A549 treated with AZD9567 at 1 μM for 4 hours (cell line): Measurements from ENCODE around the gene FAM90A26. TPM values are rescaled to one million over a fixed set of nuclear protein-coding genes. Genes with fewer than 3 reads are reported as not detected.

Experiments used
- total RNA-seq: library from RNA; stranded (reverse); fragments of 200-300 nt; extraction: Qiagen RNA extraction; gene quantifications from 5 replicates; pipeline ENCODE4 v1.2.3, GENCODE V29; 2022; ENCODE audit not compliant: insufficient read depth

Gene FAM90A26, protein sequence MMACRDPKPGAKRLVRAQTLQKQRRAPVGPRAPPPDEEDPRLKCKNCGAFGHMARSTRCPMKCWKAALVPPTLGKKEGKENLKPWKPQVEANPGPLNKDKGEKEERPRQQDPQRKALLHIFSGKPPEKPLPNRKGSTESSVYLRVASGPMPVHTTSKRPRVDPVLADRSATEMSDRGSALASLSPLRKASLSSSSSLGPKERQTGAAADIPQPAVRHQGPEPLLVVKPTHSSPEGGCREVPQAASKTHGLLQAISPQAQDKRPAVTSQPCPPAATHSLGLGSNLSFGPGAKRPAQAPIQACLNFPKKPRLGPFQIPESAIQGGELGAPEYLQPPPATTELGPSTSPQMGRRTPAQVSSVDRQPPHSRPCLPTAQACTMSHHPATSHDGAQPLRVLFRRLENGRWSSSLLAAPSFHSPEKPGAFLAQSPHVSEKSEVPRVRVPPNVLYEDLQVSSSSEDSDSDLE
- total RNA-seq, result 0.02 TPM in 1 of 5 replicates, not detected in the others

DNA sequence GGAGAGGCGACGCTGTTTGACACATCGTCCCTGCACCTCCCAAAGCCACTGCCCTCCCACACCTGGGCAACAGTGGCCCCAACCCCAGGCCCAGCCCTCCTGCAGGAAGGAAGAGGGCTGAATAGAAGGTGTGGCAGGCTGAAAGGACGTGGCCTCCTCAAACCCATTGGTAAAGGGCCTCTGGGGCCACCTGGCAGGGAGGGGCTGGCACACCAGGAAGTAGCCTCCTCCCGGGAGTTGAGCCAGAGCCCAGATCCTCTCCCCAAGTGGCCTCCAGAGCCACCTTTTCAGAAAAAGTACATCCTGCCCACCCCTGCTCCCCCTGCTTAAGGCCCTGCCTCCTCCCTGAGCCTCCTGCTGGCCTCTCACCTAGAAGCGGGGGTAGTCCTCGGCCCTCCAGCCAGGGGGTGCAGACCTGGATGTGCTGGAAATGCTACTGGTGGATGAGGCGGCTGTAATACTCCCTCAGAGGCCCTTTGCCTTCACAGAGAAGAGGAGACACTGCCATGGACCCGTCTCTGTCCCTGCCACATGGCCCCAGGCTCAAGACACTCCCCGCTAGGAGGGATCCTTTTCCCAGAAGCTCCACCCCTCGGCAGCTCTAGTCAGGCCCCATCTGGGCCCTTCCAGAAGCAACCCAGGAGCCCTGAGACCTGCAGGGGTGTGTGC is at the start of gene FAM90A26:
TSS of gene FAM90A26 (plus strand) at position 619 of the 669 bp plus-strand sequence. CDS start 2,764 bp downstream, outside the sequence.

DNA sequence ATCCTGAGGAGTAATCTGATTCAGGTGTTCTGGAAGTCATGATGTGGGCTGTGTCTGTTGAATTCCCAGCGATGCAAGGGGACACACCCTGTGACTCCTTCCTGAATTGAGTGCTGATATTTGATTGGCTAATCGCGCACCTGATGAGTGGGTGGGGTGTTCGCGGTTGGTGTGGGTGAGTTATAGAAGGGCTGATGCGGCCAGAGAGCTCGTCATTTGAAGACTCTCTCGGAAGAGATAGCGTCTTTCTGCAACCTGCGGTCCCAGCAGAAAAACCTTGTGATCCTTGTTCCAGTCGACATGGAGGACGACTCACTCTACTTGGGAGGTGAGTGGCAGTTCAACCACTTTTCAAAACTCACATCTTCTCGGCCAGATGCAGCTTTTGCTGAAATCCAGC is 40.1 kb downstream of the FAM90A26 start, which contains the start of gene USP17L10:
TSS of gene USP17L10 (plus strand) at position 301 of the 400 bp plus-strand sequence. CDS start at position 301, 0 bp downstream.

DNA sequence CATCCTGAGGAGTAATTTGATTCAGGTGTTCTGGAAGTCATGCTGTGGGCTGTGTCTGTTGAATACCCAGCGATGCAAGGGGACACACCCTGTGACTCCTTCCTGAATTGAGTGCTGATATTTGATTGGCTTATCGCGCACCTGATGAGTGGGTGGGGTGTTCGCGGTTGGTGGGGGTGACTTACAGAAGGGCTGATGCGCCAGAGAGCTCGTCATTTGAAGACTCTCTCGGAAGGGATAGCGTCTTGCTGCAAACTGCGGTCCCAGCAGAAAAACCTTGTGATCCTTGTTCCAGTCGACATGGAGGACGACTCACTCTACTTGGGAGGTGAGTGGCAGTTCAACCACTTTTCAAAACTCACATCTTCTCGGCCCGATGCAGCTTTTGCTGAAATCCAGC is 44.9 kb downstream of the FAM90A26 start, which contains the start of gene USP17L11:
TSS of gene USP17L11 (plus strand) at position 301 of the 400 bp plus-strand sequence. CDS start at position 301, 0 bp downstream.

DNA sequence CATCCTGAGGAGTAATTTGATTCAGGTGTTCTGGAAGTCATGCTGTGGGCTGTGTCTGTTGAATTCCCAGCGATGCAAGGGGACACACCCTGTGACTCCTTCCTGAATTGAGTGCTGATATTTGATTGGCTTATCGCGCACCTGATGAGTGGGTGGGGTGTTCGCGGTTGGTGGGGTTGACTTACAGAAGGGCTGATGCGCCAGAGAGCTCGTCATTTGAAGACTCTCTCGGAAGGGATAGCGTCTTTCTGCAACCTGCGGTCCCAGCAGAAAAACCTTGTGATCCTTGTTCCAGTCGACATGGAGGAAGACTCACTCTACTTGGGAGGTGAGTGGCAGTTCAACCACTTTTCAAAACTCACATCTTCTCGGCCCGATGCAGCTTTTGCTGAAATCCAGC is 49.6 kb downstream of the FAM90A26 start, which contains the start of gene USP17L12:
TSS of gene USP17L12 (plus strand) at position 301 of the 400 bp plus-strand sequence. CDS start at position 301, 0 bp downstream.

DNA sequence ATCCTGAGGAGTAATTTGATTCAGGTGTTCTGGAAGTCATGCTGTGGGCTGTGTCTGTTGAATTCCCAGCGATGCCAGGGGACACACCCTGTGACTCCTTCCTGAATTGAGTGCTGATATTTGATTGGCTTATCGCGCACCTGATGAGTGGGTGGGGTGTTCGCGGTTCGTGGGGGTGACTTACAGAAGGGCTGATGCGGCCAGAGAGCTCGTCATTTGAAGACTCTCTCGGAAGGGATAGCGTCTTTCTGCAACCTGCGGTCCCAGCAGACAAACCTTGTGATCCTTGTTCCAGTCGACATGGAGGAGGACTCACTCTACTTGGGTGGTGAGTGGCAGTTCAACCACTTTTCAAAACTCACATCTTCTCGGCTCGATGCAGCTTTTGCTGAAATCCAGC is 54.4 kb downstream of the FAM90A26 start, which contains the start of gene USP17L13:
TSS of gene USP17L13 (plus strand) at position 301 of the 400 bp plus-strand sequence. CDS start at position 301, 0 bp downstream.

Other genes with a start within 250 kb of the FAM90A26 start
- gene USP17L10, start 40.2 kb downstream of the FAM90A26 start, total RNA-seq, result not detected in 5 replicates
- gene USP17L11, start 45.0 kb downstream of the FAM90A26 start, total RNA-seq, result 0.06 TPM in 1 of 5 replicates, not detected in the others
- gene USP17L12, start 49.7 kb downstream of the FAM90A26 start, total RNA-seq, result not detected in 5 replicates
- gene USP17L13, start 54.5 kb downstream of the FAM90A26 start, total RNA-seq, result not detected in 5 replicates
- not detected in 5 replicates for gene USP17L15, start 64.0 kb downstream of the FAM90A26 start, total RNA-seq
- not detected in 5 replicates for gene USP17L17, start 73.5 kb downstream of the FAM90A26 start, total RNA-seq
- gene USP17L18, start 78.2 kb downstream of the FAM90A26 start, total RNA-seq, result not detected in 5 replicates
- not detected in 5 replicates for gene USP17L19, start 83.0 kb downstream of the FAM90A26 start, total RNA-seq
- gene USP17L20, start 87.7 kb downstream of the FAM90A26 start, total RNA-seq, result not detected in 5 replicates
- gene USP17L21, start 92.5 kb downstream of the FAM90A26 start, total RNA-seq, result not detected in 5 replicates
- gene USP17L22, start 97.2 kb downstream of the FAM90A26 start, total RNA-seq, result not detected in 5 replicates
- not detected in 5 replicates for gene USP17L24, start 154.8 kb downstream of the FAM90A26 start, total RNA-seq
- gene USP17L25, start 159.5 kb downstream of the FAM90A26 start, total RNA-seq, result not detected in 5 replicates
- not detected in 5 replicates for gene USP17L26, start 164.2 kb downstream of the FAM90A26 start, total RNA-seq
- gene USP17L5, start 169.0 kb downstream of the FAM90A26 start, total RNA-seq, result not detected in 5 replicates
- gene USP17L27, start 173.7 kb downstream of the FAM90A26 start, total RNA-seq, result not detected in 5 replicates
- not detected in 5 replicates for gene USP17L28, start 178.5 kb downstream of the FAM90A26 start, total RNA-seq
- gene USP17L29, start 183.2 kb downstream of the FAM90A26 start, total RNA-seq, result not detected in 5 replicates
- not detected in 5 replicates for gene USP17L30, start 192.7 kb downstream of the FAM90A26 start, total RNA-seq